Activated CD4-positive, alpha-beta T cell treated with anti-CD3 and anti-CD28 coated beads for 48 hours (primary cell): ENCODE results near the gene CLSTN3.
A peak's percentile ranks its signal among the peaks of the same experiment; 100 is the strongest.

Experiments used
- DNase-seq: peaks from one replicate; pipeline ENCODE4 v3.0.0-alpha.2; 2020

The CLSTN3 gene

DNA sequence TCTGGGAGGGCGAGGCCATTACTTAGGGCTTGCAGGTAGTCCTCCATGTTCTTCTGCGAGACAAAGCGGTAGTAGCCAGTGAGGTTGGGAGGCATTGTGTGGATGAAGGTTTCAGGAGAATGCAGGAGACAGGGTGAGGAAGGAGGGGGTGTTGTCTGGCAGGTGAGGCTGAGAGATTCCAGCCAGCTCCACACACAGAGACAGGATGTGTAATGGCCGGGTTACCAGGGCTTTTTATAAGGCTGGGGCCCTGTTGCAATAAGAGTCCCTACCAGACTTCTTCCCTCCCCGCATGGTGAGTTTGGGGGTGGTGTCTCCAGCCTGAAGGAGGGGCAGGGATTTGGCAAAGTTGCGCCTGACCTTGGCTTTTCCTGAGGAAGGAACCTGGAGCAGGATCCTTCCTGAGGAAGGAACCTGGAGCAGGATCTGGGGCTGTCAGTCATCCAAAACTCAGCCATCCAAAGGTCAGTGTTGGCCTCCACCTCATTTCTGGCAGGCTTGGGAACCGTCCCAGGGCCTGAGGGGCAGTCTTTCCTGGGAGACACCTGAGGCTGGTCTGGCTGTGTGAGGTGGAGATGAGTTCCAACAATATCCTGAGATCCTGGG is 1.4 kb upstream of the CLSTN3 start, which contains the start of gene RBP5:
Gene RBP5, minus strand, starts transcription at position 209 of the 606 bp plus-strand sequence. Its CDS starts 114 bp downstream, at position 95.
- DNase-seq, result no peak

DNA sequence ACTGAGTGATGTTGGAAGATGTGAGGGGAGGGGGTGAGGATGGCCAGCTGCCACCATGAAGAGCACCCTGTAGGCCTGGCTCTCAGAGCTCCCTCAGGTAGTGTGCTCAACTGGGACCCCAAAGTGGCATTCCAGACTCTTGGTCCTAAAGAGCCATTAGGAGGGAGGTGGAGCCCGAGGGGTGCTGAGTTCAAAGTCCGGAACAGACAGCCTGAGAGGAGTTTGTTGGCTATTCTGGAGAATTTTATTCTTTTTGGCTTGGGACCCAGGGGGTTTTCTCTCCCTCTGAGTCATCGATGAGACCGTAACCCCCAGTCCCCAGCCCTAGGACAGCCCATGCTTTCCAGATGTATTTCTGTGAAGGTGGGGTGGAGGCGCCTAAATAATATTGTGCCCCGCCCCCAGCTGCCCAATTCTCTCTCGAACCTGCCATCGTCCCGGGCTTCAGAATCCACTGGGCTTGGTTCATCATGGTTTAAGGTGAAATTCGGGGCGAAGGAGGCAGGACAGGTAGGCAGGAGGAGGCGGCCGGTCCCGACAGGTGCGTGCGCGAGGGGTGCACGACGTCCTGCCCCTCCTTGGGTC is 792 bp upstream of the CLSTN3 start:
- no peak for DNase-seq

DNA sequence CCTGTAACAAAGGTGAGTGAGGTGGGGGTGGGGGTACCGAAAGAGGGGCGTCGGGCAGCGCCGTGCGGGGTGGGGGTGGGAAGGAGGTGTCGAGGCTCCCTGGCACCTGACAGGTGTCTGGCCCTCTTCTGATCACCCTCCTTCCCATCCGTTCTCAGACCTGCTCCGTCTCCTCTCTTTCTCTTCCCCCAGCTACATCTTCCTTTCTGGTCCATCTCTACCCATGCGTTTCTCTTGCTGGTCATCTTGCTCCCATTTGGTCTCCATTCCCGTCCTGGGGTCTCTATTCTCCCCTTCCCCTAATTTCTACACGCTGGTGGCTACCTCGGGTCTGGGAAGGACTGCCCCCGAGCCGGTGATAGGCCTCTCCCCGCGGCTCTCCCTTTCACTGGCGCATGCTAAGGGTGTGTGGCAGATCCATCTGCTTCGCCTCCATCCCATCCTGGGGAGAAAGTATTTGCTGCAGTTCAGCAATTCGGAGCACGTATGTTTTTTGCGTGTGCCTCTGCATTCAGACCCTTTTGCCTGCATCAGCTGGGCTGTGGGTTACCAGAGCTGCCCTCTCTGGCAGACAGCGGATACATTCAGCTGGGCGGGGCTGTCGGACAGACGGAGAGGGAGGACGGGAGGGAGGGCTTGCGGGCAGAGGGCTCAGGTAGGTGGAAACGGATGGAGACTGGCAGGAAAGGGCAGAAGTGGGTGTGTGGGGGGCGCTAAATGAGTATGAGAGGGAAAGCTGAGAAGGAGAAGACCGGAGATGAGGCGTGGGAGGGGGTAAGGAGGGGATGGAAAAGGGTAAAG is 730 bp downstream of the CLSTN3 start:
- DNase-seq, result peak; percentile 61

DNA sequence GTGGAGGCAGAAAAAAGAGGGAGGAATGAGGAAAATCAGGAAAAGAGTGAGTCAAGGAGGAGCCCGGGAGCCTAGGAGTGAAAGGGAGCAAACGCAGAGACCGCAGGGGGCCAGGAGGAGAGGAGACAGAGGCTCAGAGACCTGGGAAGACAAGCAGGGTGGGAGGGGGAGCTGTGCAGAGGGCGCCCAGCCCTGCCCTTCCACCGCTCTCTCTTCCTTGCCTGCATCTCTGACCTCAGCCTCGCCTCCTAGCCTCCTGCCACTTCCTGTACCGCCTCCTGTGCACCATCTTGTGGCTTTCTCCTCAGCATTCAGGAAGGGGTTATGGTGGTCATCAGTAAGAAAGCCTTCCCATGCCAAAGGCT is 1.3 kb downstream of the CLSTN3 start:
- DNase-seq, result peak; percentile 43

DNA sequence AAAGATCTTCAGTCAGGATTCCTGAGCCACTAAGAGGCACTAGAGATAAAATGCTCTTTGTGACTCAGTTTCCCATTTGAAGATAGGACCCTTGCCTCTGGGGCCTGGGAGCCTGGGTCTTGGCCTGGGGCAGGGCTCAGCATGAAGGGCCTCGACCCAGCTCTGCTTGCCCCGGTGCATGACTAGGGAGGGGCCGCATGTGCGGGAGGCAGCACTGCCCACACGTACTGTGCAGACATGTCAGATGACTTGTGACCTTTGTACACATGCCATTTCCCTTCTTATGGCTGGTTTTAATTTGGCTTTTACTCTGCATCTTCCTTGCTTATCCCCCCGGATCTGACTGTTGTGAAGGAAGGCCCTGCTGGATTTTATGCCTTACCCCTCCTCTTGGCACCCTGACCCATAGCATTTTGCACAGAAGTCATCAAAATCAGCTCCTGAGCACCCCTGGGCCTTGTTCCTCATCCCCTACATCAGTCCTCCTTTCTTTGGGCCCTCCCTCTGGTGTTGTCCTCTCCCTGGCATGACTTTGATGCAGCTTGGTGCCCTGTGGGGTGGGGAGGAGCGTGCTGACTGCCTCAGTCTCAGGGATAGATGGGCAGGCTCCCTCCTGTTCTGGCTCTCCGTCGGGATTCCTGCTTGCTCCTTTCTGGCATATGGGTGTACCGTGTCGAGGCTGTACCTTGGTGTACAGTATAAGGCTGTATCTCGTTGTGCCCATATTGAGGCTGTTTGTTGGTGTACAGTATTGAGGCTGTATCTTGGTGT is 4.4 kb downstream of the CLSTN3 start:
- no peak for DNase-seq

DNA sequence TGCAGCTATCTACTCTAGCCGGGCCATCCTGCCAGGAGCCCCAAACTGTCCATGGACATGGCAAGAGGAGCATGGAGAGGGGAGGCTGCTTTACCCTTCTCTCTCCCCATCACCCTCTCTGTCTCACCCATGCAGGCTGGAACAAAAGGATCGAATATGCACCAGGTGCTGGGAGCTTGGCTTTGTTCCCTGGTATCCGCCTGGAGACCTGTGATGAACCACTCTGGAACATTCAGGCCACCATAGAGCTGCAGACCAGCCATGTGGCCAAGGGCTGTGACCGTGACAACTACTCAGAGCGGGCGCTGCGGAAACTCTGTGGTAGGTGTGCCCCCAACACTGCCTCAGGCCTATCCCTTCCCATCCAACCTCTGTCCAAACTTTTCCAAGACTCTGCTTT is 5.9 kb downstream of the CLSTN3 start:
- no peak for DNase-seq

DNA sequence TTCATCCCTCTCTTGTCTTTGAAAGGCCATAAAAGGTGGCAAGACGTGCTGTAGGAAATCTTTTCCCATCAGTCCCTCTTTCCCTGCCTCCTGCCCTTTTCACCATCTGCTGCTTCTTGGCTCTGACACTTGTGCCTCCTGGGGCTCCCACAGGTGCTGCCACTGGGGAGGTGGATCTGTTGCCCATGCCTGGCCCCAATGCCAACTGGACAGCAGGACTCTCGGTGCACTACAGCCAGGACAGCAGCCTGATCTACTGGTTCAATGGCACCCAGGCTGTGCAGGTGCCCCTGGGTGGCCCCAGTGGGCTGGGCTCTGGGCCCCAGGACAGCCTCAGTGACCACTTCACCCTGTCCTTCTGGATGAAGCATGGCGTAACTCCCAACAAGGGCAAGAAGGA is 6.5 kb downstream of the CLSTN3 start:
- no peak for DNase-seq

DNA sequence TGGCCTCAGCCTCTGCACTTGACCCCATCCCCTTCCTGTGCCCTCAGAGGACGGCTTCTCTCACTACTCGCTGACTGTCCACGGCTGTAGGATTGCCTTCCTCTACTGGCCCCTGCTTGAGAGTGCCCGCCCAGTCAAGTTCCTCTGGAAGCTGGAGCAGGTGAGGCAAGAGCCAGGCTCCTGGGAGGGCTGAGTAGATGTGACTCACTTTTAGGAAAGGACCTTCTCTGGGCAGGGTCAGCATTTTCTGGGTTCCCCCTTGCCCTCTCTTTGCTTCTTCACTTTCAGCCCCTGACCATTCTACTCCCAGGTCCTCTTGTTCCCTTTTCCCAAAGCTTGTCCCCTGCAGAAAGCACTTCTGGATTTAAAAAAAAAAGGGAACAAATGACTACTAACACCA is 7.7 kb downstream of the CLSTN3 start:
- no peak for DNase-seq

DNA sequence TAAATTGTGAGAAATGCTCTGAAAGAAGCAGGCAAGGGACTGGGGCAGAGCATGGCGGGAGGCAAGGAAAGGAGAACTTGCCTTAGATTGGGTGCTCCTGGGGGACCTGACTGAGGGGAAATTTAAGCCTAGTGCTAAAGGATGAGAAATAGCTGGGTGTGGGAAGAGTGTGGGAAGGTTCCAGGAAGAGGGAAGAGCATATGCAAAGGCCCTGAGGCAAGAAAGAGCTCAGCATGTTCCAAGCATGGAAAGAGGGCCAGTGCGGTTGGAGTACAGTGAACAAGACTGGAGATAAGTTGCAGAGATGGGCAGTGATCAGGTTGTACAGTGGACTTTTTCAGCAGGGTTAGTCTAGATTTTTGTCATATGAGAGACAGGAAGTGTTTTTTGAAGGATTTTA is 9.0 kb downstream of the CLSTN3 start:
- DNase-seq, result no peak

DNA sequence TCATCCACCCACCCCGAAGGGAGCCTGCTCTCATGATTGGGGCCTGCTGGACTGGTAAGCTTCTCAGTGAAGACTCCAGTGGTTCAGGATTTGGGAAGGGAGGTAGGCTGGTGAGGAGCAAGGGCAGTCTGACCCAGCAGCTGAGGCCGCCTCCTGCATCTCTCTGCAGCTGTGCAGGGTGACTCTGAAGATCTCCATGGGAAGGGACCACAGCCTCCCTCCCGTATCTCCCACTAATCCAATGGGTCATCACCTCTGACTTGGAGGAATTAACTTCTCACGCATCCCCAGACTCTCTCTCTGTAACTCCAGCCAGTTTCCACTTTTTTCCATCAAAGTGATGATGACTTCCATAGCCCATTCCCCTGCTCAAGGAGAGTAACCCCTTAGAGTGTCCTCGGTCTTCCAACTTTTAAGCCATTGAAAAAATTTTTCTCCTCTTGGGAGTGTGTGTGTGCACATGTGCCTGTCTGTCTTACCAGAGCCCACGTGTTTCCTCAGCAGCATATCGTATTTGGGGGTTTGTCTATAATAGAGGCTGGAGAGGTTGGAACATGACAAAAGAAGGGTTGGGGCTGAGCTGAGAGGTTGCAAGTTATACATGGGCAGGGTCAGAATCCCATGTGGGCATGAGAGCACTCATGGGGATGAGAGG is 11.3 kb downstream of the CLSTN3 start:
- DNase-seq, result no peak

DNA sequence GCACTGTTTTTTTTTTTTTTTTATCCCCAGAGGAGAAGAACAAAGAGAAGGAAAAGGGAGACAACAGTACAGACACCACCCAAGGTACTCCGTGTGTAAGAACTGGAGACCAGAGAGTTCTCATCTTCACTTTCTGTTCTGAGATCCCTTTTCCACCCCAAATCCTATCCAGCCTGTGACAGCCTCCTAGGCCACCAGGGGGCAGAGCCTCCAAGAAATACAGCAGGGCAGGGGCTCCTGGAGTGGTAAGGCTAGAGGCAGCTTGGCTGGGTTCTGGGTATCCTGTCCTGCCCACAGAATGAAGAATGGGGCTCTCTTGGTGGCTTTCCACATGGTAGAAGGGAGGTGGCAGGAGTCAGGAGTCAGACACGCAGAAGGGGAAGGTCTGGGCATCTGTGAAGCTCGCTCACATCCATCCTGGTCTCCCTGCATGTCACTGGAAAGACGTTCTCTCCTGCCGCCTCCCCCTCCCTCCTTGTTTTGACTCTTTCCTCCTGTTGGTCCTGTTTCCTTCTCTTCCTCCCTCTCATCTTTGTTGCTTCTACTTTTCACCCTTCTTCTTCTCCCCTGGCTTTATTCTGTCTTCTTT is 12.0 kb downstream of the CLSTN3 start:
- peak; percentile 74 for DNase-seq

DNA sequence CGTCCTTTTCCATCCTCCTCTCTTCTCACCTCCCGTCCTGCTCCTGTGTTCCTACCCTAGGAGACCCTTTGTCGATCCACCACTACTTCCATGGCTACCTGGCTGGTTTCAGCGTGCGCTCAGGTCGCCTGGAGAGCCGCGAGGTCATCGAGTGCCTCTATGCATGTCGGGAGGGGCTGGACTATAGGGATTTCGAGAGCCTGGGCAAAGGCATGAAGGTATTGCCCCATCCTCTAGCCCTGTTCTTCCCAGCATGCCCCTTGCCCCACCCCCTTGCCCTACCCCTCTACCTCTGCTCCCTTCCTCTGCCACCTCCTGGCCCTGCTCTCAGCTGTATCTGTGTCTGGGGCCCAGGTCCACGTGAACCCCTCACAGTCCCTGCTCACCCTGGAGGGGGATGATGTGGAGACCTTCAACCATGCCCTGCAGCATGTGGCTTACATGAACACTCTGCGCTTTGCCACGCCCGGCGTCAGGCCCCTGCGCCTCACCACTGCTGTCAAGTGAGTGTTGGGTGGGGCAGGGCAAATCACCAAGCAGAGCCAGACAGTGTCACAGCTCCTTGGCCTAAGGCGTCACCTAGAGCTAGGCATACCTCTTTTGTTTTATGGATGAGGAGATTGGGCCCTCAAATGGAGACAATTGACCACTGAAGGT is 12.8 kb downstream of the CLSTN3 start:
- no peak for DNase-seq

DNA sequence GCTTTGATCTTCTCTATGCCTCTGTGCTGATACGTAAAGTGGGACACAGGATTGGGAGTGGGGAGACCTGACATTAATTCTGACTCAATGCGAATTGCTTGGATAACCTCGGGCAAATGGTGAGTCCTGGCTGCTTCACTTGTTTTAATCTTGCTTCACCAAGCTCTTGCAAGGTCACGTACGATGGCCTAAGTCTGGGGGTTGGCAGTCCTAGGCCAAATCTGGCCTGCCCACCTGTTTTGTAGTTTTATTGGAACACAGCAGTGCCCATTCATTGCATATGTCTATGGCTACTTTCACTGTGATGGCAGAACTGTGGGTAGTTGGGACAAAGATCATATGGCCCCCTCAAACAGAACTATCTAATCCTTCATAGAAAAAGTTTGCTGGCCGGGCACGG is 13.4 kb downstream of the CLSTN3 start:
- DNase-seq, result no peak

DNA sequence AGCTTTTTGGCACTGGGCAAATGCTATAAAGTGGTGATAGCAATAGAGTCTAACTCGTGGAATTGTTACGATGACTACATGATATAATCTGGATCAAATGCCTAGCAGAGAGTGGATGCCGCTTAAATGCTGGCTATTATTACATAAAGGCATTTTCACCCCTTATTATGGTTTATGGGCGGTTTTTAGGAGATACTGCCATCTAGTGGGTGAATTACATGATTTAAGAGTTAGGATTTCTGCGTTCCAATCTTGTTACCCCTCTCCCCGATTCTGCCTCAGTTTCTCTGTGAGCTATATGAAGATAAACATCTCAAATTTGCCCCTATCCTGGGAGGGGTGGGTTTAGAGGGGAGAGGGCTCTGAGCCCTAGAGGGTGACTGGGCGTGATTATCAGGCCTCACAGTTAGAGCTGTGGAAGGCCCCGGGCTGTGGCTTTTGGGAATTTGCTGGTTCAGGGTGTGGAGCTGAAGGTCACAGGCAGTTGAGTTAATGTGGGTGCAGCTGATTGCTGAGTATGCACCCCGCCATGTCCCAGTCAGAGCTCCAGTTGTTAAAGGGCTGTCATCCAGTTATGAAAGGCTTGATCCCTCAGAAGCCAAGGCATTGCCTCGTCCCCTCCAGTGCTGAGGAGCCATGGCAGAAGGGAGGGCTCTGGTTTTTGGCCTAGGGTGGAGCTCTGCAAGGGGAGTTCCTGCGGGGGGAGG is 14.4 kb downstream of the CLSTN3 start:
- DNase-seq, result no peak

DNA sequence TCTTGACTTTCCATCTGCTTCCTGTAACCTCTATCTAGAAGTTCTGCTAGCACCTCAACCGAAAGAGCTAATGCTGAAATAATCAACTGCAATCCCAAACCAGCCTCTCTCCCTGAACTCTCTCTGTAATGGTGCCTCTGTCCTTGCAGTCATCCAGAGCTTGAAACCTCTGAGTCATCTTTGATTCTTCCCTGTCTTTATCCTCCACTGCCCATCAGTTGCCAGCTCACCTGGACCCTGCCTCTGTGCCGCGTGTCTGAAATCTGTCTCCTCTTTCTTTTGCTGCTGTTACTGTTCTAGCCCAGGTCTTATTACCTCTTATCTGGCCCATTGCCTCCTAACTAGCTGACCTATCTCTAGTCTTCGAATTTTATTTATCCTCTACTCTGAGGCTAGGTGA is 15.5 kb downstream of the CLSTN3 start:
- no peak for DNase-seq

DNA sequence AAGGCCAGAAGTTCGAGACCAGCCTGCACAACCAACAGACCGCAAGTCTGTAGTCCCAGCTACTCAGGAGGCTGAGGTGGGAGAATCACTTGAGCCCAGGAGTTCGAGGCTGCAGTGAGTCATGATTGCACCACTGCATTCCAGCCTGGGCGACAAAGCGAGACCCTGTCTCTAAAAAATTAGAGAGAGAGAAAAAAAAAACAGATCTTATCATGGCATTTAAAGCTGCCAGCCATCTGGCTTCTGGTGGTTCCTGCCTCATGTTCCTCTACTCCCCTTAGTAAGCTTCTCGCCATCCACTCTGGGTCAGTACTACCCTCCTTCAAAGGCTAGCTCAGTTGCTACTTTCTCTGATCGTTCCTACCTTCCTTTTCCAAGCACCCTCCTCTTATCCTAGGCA is 16.1 kb downstream of the CLSTN3 start:
- DNase-seq, result no peak

DNA sequence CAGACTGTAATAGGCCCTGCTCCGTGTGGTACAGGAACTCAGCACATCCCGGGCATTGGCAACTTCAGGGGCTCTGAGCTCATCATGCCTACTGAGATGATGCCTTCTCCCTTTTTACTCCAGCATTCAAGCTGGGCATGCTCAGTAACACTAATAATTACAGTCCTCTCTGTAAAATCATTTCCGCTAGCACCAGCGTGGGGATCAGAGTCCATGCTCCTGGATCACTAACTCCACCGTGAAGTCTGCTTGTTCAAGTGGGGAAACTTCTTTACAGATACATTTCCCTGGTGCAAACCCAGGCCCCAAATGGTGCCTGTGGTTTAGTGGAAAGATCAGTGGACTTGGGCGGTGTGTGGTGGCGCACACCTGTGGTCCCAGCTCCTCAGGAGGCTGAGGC is 16.7 kb downstream of the CLSTN3 start:
- no peak for DNase-seq

DNA sequence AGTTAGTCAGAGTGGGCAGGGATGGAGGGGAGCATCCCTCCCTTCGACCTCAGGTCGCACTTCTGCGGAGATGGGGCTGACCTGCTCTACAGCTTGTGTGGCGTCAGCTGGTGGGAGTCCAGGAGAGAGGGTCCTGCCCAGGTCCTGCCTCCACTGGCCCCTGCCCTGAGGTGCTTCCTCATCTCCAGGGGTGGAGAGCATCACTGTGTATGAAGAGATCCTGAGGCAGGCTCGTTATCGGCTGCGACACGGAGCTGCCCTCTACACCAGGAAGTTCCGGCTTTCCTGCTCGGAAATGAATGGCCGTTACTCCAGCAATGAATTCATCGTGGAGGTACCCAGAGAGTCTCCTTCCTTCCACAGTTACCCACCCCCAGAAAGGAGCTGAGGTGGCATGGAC is 20.2 kb downstream of the CLSTN3 start:
- no peak for DNase-seq

DNA sequence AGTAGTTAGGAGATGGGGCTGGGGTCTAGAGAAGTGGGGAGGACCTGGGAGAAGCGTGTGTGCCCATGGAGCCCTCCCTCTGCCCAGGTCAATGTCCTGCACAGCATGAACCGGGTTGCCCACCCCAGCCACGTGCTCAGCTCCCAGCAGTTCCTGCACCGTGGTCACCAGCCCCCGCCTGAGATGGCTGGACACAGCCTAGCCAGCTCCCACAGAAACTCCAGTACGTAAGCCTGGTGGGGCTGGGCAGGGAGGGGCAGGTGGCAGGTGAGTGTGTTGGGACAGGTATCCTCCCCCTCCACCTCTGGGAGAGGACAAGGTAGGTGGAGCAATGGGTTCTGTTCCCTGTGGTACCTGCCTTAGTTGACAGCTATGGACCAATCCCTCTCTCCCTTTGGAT is 20.7 kb downstream of the CLSTN3 start:
- no peak for DNase-seq

DNA sequence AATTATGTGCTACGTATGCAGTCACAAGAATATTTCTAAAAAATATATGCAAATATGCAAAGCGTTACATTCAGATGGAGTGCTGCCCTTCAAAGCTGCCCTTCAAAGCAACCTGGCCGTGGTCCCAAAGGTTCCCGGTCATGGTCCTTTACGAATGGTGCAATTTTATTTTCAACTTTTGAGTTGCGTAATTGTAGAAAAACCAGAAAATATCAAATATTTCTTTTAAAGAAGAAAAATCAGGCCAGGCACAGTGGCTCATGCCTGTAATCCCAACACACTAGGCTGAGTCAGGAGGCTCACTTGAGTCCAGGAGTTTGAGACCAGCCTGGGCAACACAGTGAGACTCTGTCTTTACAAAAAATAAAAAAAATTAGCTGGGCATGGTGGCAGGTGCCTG is 21.4 kb downstream of the CLSTN3 start:
- DNase-seq, result no peak

DNA sequence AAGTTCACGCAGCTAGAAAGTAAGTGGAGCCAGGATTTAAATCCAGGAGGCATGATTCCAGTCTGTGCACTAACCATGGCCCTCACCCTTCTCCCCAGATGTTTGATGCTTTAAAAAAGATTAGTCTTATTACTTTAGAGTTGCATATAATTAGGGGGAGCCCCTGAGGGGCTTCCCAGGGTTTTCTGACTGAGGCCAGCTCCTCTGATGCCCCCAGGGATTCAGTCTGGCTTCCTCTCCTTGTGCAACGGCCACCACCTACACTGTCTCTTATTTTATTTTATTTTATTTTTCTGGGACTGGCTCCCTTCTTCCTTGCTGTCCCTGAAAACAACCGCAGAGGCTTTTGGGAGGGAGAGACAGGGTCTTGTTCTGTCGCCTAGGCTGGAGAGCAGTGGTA is 22.6 kb downstream of the CLSTN3 start:
- DNase-seq, result no peak

DNA sequence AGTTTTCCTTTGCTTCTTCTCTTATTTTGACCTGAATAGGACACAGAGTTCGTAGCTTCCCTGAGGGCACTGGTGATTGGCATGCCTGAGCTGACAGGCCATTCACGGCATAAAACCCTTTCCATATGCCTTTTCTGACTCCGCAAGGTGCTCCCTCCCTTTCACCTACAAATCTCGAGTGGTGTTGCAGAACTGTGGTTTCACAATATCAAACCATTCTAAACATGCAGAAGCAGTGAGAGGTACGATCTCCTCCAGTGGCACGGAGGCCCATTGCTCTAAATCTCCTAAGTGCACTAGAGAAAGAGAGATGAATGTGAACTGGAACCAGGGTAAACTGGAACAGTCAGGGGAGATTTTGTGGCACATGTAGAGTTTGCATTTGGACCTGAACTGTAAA is 23.9 kb downstream of the CLSTN3 start:
- DNase-seq, result no peak
